MM.1S (cell line): ENCODE data around the gene PDYN.

Experiments
- EZH2 ChIP-seq: fragments of 300-600 bp; sonication (generic); optimal IDR thresholded peaks from 2 replicates; pipeline ENCODE3; 2017; ENCODE audit warnings: low read depth, mild to moderate bottlenecking, antibody characterized with exemption, low read length, mixed read lengths
- TF ChIP-seq, protein P1 (sequence below): fragments of 300-600 bp; sonication (generic); IDR thresholded peaks from 2 replicates; pipeline ENCODE4 v1.5.1; 2016; ENCODE audit warnings: antibody characterized with exemption, low read length, mixed read lengths

- TF ChIP-seq, protein P1, sequence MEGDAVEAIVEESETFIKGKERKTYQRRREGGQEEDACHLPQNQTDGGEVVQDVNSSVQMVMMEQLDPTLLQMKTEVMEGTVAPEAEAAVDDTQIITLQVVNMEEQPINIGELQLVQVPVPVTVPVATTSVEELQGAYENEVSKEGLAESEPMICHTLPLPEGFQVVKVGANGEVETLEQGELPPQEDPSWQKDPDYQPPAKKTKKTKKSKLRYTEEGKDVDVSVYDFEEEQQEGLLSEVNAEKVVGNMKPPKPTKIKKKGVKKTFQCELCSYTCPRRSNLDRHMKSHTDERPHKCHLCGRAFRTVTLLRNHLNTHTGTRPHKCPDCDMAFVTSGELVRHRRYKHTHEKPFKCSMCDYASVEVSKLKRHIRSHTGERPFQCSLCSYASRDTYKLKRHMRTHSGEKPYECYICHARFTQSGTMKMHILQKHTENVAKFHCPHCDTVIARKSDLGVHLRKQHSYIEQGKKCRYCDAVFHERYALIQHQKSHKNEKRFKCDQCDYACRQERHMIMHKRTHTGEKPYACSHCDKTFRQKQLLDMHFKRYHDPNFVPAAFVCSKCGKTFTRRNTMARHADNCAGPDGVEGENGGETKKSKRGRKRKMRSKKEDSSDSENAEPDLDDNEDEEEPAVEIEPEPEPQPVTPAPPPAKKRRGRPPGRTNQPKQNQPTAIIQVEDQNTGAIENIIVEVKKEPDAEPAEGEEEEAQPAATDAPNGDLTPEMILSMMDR = no peak
- no peak for TF ChIP-seq EZH2
Observed at GRCh38 chr20:1952737-1953530, 40.9 kb downstream of the PDYN start.
